HEK293 (cell line): Measurements from ENCODE around the gene INPP4B.

ENCODE experiments used
- CTCF ChIA-PET: fragments of 350-600 bp; formaldehyde crosslinking; extraction: SDS; loops from one replicate; lab custom pipeline; 2021; ENCODE audit warnings: antibody characterized with exemption; lab: Yijun Ruan, JAX
- POLR2A ChIA-PET: fragments of 300-600 bp; formaldehyde crosslinking; extraction: SDS; loops from one replicate; lab custom pipeline; 2020; ENCODE audit warnings: antibody characterized with exemption, inconsistent platforms; lab: Yijun Ruan, JAX
- H3K27ac ChIP-seq: fragments of 200-500 bp; sonication (Bioruptor generic); 2 replicates; pipeline ENCODE4 v1.5.1; 2014; ENCODE audit warnings: low read depth, low read length, control low read depth, inconsistent platforms; ENCODE audit errors: extremely low read depth
- H3K36me3 ChIP-seq, 2 experiments: fragments of 200-500 bp in 1 of 2; sonication (Bioruptor generic) in 1 of 2; 1 replicate in 1 of 2; 2 replicates in 1 of 2; pipeline ENCODE4 v1.5.1; 2014 to 2017; ENCODE audit warnings: inconsistent platforms in 2 of 2, low read length in 2 of 2; ENCODE audit not compliant: control insufficient read depth in 2 of 2, insufficient read depth in 1 of 2
- H3K4me1 ChIP-seq: fragments of 200-500 bp; sonication (Bioruptor generic); 2 replicates; pipeline ENCODE4 v1.5.1; 2014; ENCODE audit warnings: mild to moderate bottlenecking, low read length, inconsistent platforms; ENCODE audit not compliant: control insufficient read depth, insufficient read depth
- H3K4me3 ChIP-seq: 2 replicates; pipeline ENCODE4 v1.5.1; 2011; ENCODE audit warnings: low read depth, mild to moderate bottlenecking, control low read depth, low read length, moderate library complexity
- H3K9me3 ChIP-seq: fragments of 200-500 bp; sonication (Bioruptor generic); 2 replicates; pipeline ENCODE4 v1.5.1; 2014; ENCODE audit warnings: low read depth, low read length, inconsistent platforms; ENCODE audit not compliant: control insufficient read depth, insufficient read depth
- HOXD13 ChIP-seq: sonication (generic); formaldehyde crosslinking; IDR thresholded peaks from 2 replicates; pipeline ENCODE4 v1.8.0; 2022; ENCODE audit warnings: missing genetic modification reagents, borderline replicate concordance
- MEIS1 ChIP-seq: sonication (generic); formaldehyde crosslinking; IDR thresholded peaks from 2 replicates; pipeline ENCODE4 v1.8.1; 2022; ENCODE audit warnings: missing genetic modification reagents, mild to moderate bottlenecking, borderline replicate concordance
- OVOL3 ChIP-seq: fragments of 450-650 bp; formaldehyde crosslinking; IDR thresholded peaks from 2 replicates; pipeline ENCODE4 v1.5.1; 2016; ENCODE audit warnings: missing biosample characterization, missing genetic modification characterization
- WT1 ChIP-seq: fragments of 450-650 bp; formaldehyde crosslinking; IDR thresholded peaks from 2 replicates; pipeline ENCODE4 v1.5.1; 2016; ENCODE audit warnings: missing biosample characterization, missing genetic modification characterization
- ZBTB1 ChIP-seq: fragments of 450-650 bp; formaldehyde crosslinking; IDR thresholded peaks from 2 replicates; pipeline ENCODE4 v1.5.1; 2016; ENCODE audit warnings: missing biosample characterization, missing genetic modification characterization
- ZNF112 ChIP-seq: fragments of 450-650 bp; formaldehyde crosslinking; IDR thresholded peaks from 2 replicates; pipeline ENCODE4 v1.5.0; 2017; ENCODE audit warnings: missing biosample characterization, missing genetic modification characterization
- ZNF114 ChIP-seq: fragments of 450-650 bp; formaldehyde crosslinking; IDR thresholded peaks from 2 replicates; pipeline ENCODE4 v1.5.0; 2017; ENCODE audit warnings: missing biosample characterization, missing genetic modification characterization
- ZNF133 ChIP-seq: fragments of 450-650 bp; formaldehyde crosslinking; IDR thresholded peaks from 2 replicates; pipeline ENCODE4 v1.5.1; 2016; ENCODE audit warnings: missing biosample characterization, missing genetic modification characterization
- ZNF155 ChIP-seq: fragments of 450-650 bp; formaldehyde crosslinking; IDR thresholded peaks from 2 replicates; pipeline ENCODE4 v1.5.1; 2016; ENCODE audit warnings: missing biosample characterization, missing genetic modification characterization
- ZNF211 ChIP-seq: fragments of 450-650 bp; formaldehyde crosslinking; IDR thresholded peaks from 2 replicates; pipeline ENCODE4 v1.5.1; 2016; ENCODE audit warnings: low read depth, missing biosample characterization, missing genetic modification characterization
- ZNF391 ChIP-seq: fragments of 450-650 bp; formaldehyde crosslinking; IDR thresholded peaks from 2 replicates; pipeline ENCODE4 v1.5.1; 2016; ENCODE audit warnings: low read depth, missing biosample characterization, missing genetic modification characterization, borderline replicate concordance
- ZNF530 ChIP-seq: fragments of 450-650 bp; formaldehyde crosslinking; IDR thresholded peaks from 2 replicates; pipeline ENCODE4 v1.5.1; 2016; ENCODE audit warnings: low read depth, missing biosample characterization, missing genetic modification characterization
- ZNF561 ChIP-seq: fragments of 450-650 bp; IDR thresholded peaks from 2 replicates; pipeline ENCODE4 v1.5.1; 2018; ENCODE audit warnings: missing biosample characterization, missing genetic modification characterization, borderline replicate concordance
- ZNF792 ChIP-seq: fragments of 450-650 bp; formaldehyde crosslinking; IDR thresholded peaks from 2 replicates; pipeline ENCODE4 v1.5.1; 2016; ENCODE audit warnings: missing biosample characterization, missing genetic modification characterization
- TF ChIP-seq, protein P1 (sequence below): fragments of 450-650 bp; formaldehyde crosslinking; IDR thresholded peaks from 2 replicates; pipeline ENCODE4 v1.5.1; 2016; ENCODE audit warnings: missing biosample characterization, missing genetic modification characterization
- TF ChIP-seq, protein P2 (sequence below): fragments of 450-650 bp; formaldehyde crosslinking; IDR thresholded peaks from 2 replicates; pipeline ENCODE4 v1.5.1; 2016; ENCODE audit warnings: missing biosample characterization, missing genetic modification characterization

Gene INPP4B

DNA sequence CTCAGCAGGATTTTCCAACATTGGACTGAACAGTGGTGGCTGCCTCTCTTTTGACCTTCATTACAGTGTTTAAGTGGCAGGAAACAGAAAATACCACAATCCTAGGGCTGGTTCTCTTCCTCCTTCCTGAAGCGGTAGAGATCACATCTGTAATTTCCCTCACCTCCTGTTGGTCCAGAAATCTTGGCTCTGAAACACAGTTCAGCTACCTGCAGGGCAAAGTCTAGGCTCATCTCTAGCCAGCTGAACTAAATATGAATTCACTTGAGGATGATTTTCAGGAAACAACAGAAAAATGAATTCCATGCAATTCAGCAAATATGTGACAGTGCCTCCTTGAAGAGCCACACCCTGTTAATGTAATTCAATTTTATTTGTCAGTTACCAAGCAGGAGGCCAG lies 531.9 kb downstream of the INPP4B start:
- H3K4me3 ChIP-seq = no peak overlapping the region
- CTCF ChIA-PET = no interaction called here
- no peak overlapping the region for H3K27ac ChIP-seq

GRCh38 chr4:142312391-142312790 lies 533.7 kb downstream of the INPP4B start:
- ChIA-PET CTCF (interaction anchor here (0.6 kb wide), 1 partner anchor 828 kb away, joined by 3 read pairs; no protein-coding TSS in a partner anchor), POLR2A (no interaction called here)
- H3K27ac ChIP-seq = no peak overlapping the region
- H3K4me3 ChIP-seq = no peak overlapping the region
- no peaks in the 10 kb centered on the region for H3K36me3 ChIP-seq
- TF ChIP-seq ZNF133 = no peak
- TF ChIP-seq WT1 (tag by site-specific recombination) = no peak
- TF ChIP-seq HOXD13 = no peak
- no peak for TF ChIP-seq ZNF155 (tag by site-specific recombination)
- TF ChIP-seq ZNF112 = no peak
- no peaks in the 10 kb centered on the region for H3K4me1 ChIP-seq
- no peaks in the 10 kb centered on the region for H3K9me3 ChIP-seq

More for the DNA sequence above, 531.9 kb downstream of the INPP4B start:
- no peaks in the 10 kb centered on the region for H3K9me3 ChIP-seq
- H3K4me1 ChIP-seq = no peaks in the 10 kb centered on the region
- POLR2A ChIA-PET = no interaction called here
- H3K36me3 ChIP-seq = no peaks in the 10 kb centered on the region
- TF ChIP-seq ZBTB1 (tag by site-specific recombination) = no peak
- no peak for TF ChIP-seq ZNF561 (tag by site-specific recombination)
- no peak for TF ChIP-seq OVOL3
- no peak for TF ChIP-seq ZNF530
- TF ChIP-seq ZNF211 (tag by site-specific recombination) = no peak
- no peak for TF ChIP-seq ZNF391
- TF ChIP-seq ZNF114 (tag by site-specific recombination) = no peak
- TF ChIP-seq, protein P1, sequence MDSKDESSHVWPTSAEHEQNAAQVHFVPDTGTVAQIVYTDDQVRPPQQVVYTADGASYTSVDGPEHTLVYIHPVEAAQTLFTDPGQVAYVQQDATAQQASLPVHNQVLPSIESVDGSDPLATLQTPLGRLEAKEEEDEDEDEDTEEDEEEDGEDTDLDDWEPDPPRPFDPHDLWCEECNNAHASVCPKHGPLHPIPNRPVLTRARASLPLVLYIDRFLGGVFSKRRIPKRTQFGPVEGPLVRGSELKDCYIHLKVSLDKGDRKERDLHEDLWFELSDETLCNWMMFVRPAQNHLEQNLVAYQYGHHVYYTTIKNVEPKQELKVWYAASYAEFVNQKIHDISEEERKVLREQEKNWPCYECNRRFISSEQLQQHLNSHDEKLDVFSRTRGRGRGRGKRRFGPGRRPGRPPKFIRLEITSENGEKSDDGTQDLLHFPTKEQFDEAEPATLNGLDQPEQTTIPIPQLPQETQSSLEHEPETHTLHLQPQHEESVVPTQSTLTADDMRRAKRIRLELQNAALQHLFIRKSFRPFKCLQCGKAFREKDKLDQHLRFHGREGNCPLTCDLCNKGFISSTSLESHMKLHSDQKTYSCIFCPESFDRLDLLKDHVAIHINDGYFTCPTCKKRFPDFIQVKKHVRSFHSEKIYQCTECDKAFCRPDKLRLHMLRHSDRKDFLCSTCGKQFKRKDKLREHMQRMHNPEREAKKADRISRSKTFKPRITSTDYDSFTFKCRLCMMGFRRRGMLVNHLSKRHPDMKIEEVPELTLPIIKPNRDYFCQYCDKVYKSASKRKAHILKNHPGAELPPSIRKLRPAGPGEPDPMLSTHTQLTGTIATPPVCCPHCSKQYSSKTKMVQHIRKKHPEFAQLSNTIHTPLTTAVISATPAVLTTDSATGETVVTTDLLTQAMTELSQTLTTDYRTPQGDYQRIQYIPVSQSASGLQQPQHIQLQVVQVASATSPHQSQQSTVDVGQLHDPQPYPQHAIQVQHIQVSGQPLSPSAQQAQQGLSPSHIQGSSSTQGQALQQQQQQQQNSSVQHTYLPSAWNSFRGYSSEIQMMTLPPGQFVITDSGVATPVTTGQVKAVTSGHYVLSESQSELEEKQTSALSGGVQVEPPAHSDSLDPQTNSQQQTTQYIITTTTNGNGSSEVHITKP = no peak
- no peak for TF ChIP-seq ZNF792 (tag by site-specific recombination)
- TF ChIP-seq MEIS1 (CRISPR knock-in tag) = no peak

- H3K9me3 ChIP-seq = no peaks in the 10 kb centered on the region
- ChIA-PET CTCF (interaction anchor here (0.6 kb wide), 1 partner anchor 828 kb away, joined by 3 read pairs; no protein-coding TSS in a partner anchor), POLR2A (no interaction called here)
- no peaks in the 10 kb centered on the region for H3K36me3 ChIP-seq
- H3K4me1 ChIP-seq = no peaks in the 10 kb centered on the region
- no peak overlapping the region for H3K4me3 ChIP-seq
- H3K27ac ChIP-seq = no peak overlapping the region
- TF ChIP-seq, protein P2, sequence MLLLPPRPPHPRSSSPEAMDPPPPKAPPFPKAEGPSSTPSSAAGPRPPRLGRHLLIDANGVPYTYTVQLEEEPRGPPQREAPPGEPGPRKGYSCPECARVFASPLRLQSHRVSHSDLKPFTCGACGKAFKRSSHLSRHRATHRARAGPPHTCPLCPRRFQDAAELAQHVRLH (tag by site-specific recombination) = no peak
- TF ChIP-seq, protein P1 = no peak
Observed at GRCh38 chr4:142311916-142312315, 534.2 kb downstream of the INPP4B start.
